ENCODE data around the gene CACNA1B.
"Not testable (repeated sequence)": the region's sequence is repeated elsewhere in the genome, so short reads cannot be mapped to it uniquely, and the experiment has no call there.

Gene CACNA1B

DNA sequence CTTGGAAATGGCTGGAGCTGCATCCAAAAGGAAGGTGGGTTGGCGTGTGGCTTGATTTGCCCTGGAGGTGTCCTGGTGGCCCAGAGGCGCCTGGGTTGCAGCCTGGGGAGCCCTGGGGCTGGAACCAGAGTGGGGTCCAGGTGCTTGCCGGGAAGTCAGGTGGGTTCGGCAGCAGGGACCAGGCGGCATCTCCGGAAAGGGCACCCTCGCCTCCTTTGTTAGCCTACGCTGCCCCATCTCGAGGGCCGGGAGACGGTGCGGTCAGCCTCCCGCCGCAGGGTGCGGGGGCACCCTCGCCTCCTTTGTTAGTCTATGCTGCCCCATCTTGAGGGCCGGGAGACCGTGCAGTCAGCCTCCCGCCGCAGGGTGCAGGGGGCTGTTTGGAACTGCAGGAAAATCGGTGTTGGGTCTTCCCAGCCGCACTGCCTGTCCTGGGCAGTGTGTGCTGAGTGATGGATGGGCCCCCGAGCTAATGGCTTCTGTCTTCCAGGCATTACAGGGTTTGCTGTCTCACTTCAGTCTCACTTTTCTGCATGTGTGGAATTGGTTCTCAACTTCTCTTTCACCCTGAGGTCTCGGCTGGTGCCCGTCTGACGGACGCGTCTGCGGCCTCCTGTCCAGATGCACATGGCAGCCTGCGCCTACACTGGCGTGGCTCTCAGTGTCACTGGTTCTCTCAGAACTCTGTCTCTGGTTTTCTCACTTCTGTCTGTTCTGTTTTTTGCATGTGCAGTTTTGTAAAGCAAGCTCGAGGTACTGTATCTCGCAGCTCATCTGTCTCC is 139.0 kb downstream of the CACNA1B start:
- no peak overlapping the region for H3K9ac ChIP-seq (ENCODE audit: low read length)
- no peak overlapping the region for H3K27ac ChIP-seq (ENCODE audit: low read depth, low read length)
- H3K36me3 ChIP-seq (ENCODE audit: insufficient read depth, low read length), result no peaks in the 10 kb centered on the region
- H3K4me3 ChIP-seq (ENCODE audit: low read depth in 1 of 2, low read length in 2 of 2), result no peak overlapping the region
- no peaks in the 10 kb centered on the region for H3K4me1 ChIP-seq (ENCODE audit: insufficient read depth, low read length)
- H3K9me3 ChIP-seq (ENCODE audit: low read length), result no peaks in the 10 kb centered on the region
- peaks cover 0 to 7% of the 10 kb centered on the region in 2 donors for H3K27me3 ChIP-seq (ENCODE audit: control insufficient read depth in 1 of 2, insufficient read depth in 2 of 2, low read length in 2 of 2)

DNA sequence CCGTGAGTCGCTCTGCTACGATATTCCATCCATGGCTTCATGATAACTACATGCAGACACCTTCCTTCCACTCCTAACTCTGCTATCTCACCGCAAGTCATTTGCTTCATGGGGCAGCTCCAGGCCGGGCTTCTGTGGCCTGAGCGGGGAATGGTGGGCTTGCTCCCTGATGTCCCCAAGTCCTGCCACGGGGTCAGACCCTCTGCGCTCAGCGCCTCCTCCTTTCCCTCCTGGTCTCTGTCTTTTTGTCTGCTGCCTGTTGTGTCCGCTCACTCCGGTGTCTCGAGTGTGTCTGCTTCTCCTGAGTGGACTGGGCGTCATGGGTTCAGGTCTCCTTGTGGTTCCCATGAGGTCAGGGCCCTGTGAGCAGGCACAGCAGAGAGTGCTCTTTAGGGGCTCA is 139.6 kb downstream of the CACNA1B start:
- H3K4me1 ChIP-seq (ENCODE audit: insufficient read depth, low read length), result no peaks in the 10 kb centered on the region
- H3K36me3 ChIP-seq (ENCODE audit: insufficient read depth, low read length), result no peaks in the 10 kb centered on the region
- no peak overlapping the region for H3K4me3 ChIP-seq (ENCODE audit: low read depth in 1 of 2, low read length in 2 of 2)
- H3K27ac ChIP-seq (ENCODE audit: low read depth, low read length), result no peak overlapping the region
- H3K9ac ChIP-seq (ENCODE audit: low read length), result no peak overlapping the region
- H3K27me3 ChIP-seq (ENCODE audit: control insufficient read depth in 1 of 2, insufficient read depth in 2 of 2, low read length in 2 of 2), result peaks cover 3 to 13% of the 10 kb centered on the region in 2 donors
- H3K9me3 ChIP-seq (ENCODE audit: low read length), result no peaks in the 10 kb centered on the region

DNA sequence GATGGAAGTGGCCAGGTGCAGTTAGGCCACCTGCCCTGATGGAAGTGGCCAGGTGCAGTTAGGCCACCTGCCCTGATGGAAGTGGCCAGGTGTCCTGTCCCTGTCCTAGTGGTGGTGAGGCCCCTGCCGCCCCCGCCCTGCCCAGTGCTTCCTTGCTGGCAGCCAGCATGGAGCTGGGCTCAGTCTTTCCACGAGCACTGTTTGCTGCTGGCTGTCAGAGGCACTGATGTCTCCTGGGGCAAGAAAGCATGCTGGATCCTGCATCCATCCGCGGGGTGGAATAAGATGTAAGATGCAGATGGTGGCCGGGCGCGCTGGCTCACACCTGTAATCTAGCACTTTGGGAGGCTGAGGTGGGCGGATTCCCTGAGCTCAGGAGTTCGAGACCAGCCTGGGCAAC is 141.9 kb downstream of the CACNA1B start:
- H3K9me3 ChIP-seq (ENCODE audit: low read length); H3K4me3 ChIP-seq (ENCODE audit: low read depth in 1 of 2, low read length in 2 of 2); H3K4me1 ChIP-seq (ENCODE audit: insufficient read depth, low read length); H3K9ac ChIP-seq (ENCODE audit: low read length); H3K27ac ChIP-seq (ENCODE audit: low read depth, low read length); H3K36me3 ChIP-seq (ENCODE audit: insufficient read depth, low read length): not testable (repeated sequence)
- H3K27me3 ChIP-seq (ENCODE audit: control insufficient read depth in 1 of 2, insufficient read depth in 2 of 2, low read length in 2 of 2), result peaks cover 7 to 31% of the 10 kb centered on the region in 2 donors

DNA sequence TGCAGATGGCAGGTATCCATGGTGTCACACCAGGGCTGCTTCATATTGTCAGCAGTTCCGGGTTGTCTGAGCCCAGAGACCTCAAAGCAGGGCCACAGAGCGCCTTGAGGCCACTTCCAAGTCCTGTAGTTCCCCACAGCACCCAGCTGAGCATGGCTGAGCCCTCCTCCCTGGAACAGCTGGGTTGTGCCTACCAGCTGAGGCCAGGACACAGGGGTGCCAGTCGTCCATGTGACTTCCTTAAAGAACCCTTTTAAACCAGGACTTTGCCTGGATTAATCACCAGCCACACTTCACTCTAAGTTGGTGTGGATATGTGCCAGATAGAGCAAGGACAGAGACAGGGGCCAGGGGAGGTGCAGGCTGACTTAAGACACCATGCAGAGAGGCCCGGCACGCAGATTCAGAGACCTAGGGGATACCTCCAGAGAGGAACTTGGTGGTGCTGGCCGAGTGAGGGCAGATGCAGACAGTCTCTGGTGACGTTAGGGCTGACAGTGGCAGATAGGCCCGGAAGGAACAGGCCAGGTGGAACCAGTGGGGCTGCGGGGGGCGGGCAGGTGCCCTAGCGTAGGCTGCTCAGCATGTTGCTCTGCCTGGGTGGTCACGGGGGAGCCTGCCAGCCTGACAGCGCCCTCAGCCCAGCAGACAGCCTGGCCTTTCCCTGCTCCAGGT is 142.7 kb downstream of the CACNA1B start:
- Histone ChIP-seq H3K9ac (ENCODE audit: low read length) (no peak overlapping the region), H3K4me3 (ENCODE audit: low read depth in 1 of 2, low read length in 2 of 2) (no peak overlapping the region), H3K9me3 (ENCODE audit: low read length) (no peaks in the 10 kb centered on the region), H3K27me3 (ENCODE audit: control insufficient read depth in 1 of 2, insufficient read depth in 2 of 2, low read length in 2 of 2) (peaks cover 7 to 31% of the 10 kb centered on the region in 2 donors), H3K4me1 (ENCODE audit: insufficient read depth, low read length) (no peaks in the 10 kb centered on the region), H3K36me3 (ENCODE audit: insufficient read depth, low read length) (no peaks in the 10 kb centered on the region), H3K27ac (ENCODE audit: low read depth, low read length) (no peak overlapping the region)

DNA sequence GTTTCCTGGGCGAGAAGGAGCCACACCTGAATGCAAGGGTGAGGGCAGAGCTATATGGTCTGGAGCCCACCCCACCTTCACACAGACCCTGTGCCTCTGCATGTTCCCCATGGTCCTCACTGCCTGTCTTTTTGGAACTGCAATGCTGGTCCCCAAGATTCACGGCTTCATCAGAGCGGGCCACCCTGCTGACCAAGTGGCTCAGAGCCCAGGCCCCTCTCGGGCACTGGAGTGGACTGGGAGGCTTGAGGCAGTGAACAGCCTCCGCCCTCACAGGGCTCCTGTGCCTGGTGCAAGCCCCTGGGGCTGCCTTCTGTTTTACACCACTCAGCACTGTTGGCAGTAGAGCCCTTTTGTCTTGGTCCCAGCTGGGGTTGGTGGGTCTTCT is 143.2 kb downstream of the CACNA1B start:
- Histone ChIP-seq H3K4me3 (ENCODE audit: low read depth in 1 of 2, low read length in 2 of 2) (no peak overlapping the region), H3K9ac (ENCODE audit: low read length) (no peak overlapping the region), H3K9me3 (ENCODE audit: low read length) (no peaks in the 10 kb centered on the region), H3K27me3 (ENCODE audit: control insufficient read depth in 1 of 2, insufficient read depth in 2 of 2, low read length in 2 of 2) (peaks cover 7 to 31% of the 10 kb centered on the region in 2 donors), H3K4me1 (ENCODE audit: insufficient read depth, low read length) (no peaks in the 10 kb centered on the region), H3K27ac (ENCODE audit: low read depth, low read length) (no peak overlapping the region), H3K36me3 (ENCODE audit: insufficient read depth, low read length) (no peaks in the 10 kb centered on the region)

DNA sequence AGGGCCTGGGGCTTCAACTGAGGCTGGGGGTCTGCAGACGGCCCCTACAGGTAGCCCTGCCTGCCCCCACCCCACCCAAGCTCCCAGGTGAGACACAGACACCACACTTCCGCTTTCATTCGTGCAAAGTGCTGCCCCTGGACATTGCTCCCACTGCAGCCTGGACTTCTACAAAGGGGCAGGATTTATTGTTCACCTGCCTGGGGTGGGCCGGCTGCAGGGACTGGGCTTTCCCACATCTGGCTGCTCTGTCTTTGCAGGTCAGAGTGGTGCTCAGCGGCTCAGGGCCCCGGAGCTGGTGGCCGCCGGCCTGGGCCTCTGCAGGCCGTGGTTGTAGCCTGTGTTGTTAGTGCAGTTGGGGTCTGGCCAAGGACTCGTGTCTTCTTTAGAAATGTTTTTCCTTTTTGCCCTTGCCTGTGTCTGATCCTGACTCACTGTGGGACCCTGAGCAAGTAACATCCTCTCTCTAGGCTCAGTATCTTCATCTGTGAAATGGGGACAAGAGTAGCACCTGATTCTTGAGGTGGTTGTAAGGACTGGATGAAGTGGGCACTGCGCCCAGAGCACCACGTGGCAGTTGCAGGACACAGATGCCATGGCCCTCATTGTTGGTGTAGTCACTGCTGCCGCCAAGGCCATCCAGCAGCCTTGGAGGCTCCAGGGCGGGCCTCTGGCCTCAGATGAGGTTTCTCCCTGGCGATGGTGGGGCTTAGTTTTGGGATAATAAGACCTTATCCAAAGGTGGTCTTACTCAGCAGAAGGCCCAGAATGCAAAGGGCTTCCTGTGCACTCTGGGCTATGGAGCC is 143.9 kb downstream of the CACNA1B start:
- no peak overlapping the region for H3K9ac ChIP-seq (ENCODE audit: low read length)
- peaks cover 7 to 31% of the 10 kb centered on the region in 2 donors for H3K27me3 ChIP-seq (ENCODE audit: control insufficient read depth in 1 of 2, insufficient read depth in 2 of 2, low read length in 2 of 2)
- H3K9me3 ChIP-seq (ENCODE audit: low read length), result no peaks in the 10 kb centered on the region
- no peak overlapping the region for H3K4me3 ChIP-seq (ENCODE audit: low read depth in 1 of 2, low read length in 2 of 2)
- H3K4me1 ChIP-seq (ENCODE audit: insufficient read depth, low read length), result no peaks in the 10 kb centered on the region
- H3K27ac ChIP-seq (ENCODE audit: low read depth, low read length), result no peak overlapping the region
- H3K36me3 ChIP-seq (ENCODE audit: insufficient read depth, low read length), result no peaks in the 10 kb centered on the region

DNA sequence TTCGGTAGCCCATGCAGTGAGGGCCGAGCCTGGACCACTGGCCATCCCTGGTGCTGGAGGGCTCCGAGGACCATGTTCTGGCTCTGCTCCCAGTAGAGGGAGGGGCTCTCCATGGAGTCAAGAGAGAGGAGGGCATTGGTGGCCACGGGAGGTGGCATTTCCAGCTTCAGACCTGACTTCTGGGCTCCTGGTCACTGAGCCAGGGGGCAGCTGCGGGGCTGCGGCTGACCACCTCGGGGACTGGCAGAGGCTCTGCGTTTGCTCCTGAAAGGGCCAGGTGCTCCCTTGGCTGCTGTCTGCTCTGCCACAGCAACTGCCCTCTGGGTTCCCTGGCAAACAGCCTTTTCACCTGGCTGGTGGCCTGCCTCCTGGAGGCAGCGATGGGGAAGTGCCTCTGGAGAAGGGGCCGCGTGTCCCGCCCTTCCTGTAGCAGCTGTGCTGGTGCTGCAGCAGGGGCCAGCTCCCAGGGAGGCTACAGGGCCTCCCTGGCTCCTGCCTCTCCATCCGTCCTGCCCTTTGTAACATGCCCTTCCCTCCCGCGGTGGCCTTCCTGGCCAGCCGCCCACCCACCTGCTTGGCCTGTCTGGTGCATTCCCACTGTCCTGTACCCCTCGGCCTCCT is 144.6 kb downstream of the CACNA1B start:
- no peak overlapping the region for H3K27ac ChIP-seq (ENCODE audit: low read depth, low read length)
- no peak overlapping the region for H3K4me3 ChIP-seq (ENCODE audit: low read depth in 1 of 2, low read length in 2 of 2)
- H3K36me3 ChIP-seq (ENCODE audit: insufficient read depth, low read length), result no peaks in the 10 kb centered on the region
- H3K27me3 ChIP-seq (ENCODE audit: control insufficient read depth in 1 of 2, insufficient read depth in 2 of 2, low read length in 2 of 2), result peaks cover 7 to 31% of the 10 kb centered on the region in 2 donors
- no peaks in the 10 kb centered on the region for H3K9me3 ChIP-seq (ENCODE audit: low read length)
- H3K9ac ChIP-seq (ENCODE audit: low read length), result no peak overlapping the region
- H3K4me1 ChIP-seq (ENCODE audit: insufficient read depth, low read length), result no peaks in the 10 kb centered on the region

DNA sequence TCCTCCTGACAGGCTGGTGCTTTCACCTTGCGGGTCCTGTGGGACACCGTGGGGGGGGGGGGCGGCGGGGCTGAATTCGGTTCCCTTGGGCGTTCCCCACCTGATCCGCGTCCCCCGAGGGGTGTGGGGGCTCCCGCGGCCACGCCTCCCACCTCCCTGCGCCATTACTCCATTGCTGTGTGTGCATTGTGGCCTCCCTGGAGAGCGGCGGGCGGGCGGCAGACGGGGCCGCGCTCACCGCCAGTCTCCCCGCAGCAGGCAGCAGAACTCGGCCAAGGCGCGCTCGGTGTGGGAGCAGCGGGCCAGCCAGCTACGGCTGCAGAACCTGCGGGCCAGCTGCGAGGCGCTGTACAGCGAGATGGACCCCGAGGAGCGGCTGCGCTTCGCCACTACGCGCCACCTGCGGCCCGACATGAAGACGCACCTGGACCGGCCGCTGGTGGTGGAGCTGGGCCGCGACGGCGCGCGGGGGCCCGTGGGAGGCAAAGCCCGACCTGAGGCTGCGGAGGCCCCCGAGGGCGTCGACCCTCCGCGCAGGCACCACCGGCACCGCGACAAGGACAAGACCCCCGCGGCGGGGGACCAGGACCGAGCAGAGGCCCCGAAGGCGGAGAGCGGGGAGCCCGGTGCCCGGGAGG is 145.3 kb downstream of the CACNA1B start:
- H3K4me1 ChIP-seq (ENCODE audit: insufficient read depth, low read length), result no peaks in the 10 kb centered on the region
- no peak overlapping the region for H3K9ac ChIP-seq (ENCODE audit: low read length)
- no peaks in the 10 kb centered on the region for H3K36me3 ChIP-seq (ENCODE audit: insufficient read depth, low read length)
- no peaks in the 10 kb centered on the region for H3K9me3 ChIP-seq (ENCODE audit: low read length)
- no peak overlapping the region for H3K4me3 ChIP-seq (ENCODE audit: low read depth in 1 of 2, low read length in 2 of 2)
- peaks cover 7 to 31% of the 10 kb centered on the region in 2 donors for H3K27me3 ChIP-seq (ENCODE audit: control insufficient read depth in 1 of 2, insufficient read depth in 2 of 2, low read length in 2 of 2)
- H3K27ac ChIP-seq (ENCODE audit: low read depth, low read length), result no peak overlapping the region

DNA sequence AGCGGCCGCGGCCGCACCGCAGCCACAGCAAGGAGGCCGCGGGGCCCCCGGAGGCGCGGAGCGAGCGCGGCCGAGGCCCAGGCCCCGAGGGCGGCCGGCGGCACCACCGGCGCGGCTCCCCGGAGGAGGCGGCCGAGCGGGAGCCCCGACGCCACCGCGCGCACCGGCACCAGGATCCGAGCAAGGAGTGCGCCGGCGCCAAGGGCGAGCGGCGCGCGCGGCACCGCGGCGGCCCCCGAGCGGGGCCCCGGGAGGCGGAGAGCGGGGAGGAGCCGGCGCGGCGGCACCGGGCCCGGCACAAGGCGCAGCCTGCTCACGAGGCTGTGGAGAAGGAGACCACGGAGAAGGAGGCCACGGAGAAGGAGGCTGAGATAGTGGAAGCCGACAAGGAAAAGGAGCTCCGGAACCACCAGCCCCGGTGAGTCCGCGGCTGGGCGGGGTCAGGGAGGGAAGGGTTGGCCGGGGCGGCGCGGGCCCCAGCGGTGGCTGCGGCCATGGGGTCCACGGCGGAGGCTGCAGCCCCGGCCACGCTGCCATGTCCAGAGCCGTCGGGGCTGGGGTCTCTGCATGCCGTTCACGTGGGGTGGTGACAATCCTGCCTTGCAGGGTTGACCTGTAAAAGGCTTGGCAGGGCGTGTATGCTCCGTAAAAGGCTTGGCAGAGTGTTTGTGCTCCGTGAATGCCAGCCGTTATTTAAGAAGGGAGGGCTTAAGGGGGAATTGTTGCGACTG is 146.0 kb downstream of the CACNA1B start:
- Histone ChIP-seq H3K27me3 (ENCODE audit: control insufficient read depth in 1 of 2, insufficient read depth in 2 of 2, low read length in 2 of 2) (peaks cover 7 to 31% of the 10 kb centered on the region in 2 donors), H3K27ac (ENCODE audit: low read depth, low read length) (no peak overlapping the region), H3K9me3 (ENCODE audit: low read length) (no peaks in the 10 kb centered on the region), H3K9ac (ENCODE audit: low read length) (no peak overlapping the region), H3K4me1 (ENCODE audit: insufficient read depth, low read length) (no peaks in the 10 kb centered on the region), H3K36me3 (ENCODE audit: insufficient read depth, low read length) (no peaks in the 10 kb centered on the region), H3K4me3 (ENCODE audit: low read depth in 1 of 2, low read length in 2 of 2) (no peak overlapping the region)

DNA sequence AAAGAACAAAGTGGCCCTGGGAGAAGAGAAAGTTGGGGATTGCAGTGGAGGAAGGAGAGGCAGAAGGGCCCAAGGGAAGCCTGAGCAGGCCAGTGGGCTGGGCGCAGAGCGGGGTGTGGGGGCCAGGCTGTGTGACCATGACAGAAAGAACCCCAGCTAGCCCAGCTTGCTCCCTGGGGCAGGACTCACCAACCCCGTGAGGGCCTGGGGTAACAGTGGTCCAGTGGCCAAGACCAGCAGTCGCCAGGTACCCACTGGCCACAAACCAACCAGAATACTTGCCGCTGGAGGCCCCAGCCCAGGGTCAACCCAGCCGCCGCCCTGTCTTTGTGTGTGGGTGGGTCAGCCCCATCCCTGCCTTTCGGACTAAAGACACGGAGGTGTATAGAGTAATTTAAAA is 146.5 kb downstream of the CACNA1B start:
- Histone ChIP-seq H3K36me3 (ENCODE audit: insufficient read depth, low read length) (no peaks in the 10 kb centered on the region), H3K9me3 (ENCODE audit: low read length) (no peaks in the 10 kb centered on the region), H3K9ac (ENCODE audit: low read length) (no peak overlapping the region), H3K4me3 (ENCODE audit: low read depth in 1 of 2, low read length in 2 of 2) (no peak overlapping the region), H3K4me1 (ENCODE audit: insufficient read depth, low read length) (no peaks in the 10 kb centered on the region), H3K27me3 (ENCODE audit: control insufficient read depth in 1 of 2, insufficient read depth in 2 of 2, low read length in 2 of 2) (peaks cover 7 to 31% of the 10 kb centered on the region in 2 donors), H3K27ac (ENCODE audit: low read depth, low read length) (no peak overlapping the region)
